Measurements from ENCODE around the gene SLC25A22.

Gene SLC25A22

DNA sequence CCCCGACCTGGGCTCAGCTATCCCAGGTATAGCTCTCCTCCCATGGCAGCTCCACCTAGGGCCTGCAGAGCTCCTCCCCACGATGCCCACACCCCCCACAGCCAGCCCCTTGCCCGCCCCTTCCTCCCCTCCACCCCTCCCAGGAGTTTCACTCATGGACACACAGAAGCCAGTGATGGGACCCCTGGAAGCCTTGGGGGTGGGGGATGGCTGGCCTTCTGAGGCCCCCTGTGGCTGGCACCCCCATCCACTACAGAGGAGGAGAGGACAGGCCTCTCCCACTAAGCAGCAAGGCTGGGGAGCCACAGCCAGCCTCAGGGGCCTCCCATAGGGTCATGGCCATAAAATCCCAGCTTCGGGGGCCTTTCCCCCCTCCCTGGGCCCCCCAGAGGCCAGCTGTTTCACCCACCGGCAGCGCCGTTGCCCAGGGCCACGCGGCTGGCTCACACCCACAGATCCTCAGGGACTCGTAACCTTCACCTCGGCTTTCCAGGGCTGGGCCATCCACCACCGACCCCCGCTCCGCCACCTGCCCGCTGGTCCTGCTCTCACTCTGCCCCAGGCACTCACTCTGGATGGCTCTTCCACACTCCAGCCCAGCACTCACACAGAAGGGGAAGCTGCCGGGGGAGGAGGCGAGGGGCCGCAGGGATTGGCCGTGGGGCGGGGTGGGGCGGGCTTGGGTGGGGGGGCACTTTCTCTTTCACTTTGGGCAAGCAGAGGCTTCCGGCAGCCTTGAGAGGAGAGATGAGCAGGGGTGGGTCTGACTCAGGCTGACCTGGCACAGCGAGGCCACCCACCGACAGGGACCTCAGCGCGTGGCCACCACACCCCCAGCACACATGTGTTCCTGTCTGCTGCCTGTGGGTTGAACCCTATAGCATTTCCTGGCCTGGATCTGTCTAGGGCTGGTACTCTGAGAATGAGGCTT is 2.2 kb downstream of the SLC25A22 start:
- peak overlapping the region; percentile 53 to 67 for H3K14ac ChIP-seq (ENCODE audit: low read length in 2 of 2)
- no peaks in the 10 kb centered on the region for H3K27me3 ChIP-seq (ENCODE audit: control insufficient read depth in 1 of 2, insufficient read depth in 1 of 2, low read length in 2 of 2)
- no peak overlapping the region for H2AK5ac ChIP-seq (ENCODE audit: low read length, severe bottlenecking)
- peak overlapping the region; percentile 33 for H4K8ac ChIP-seq (ENCODE audit: low read length)
- no peaks in the 10 kb centered on the region for H3K9me3 ChIP-seq (ENCODE audit: control insufficient read depth, low read length)
- peak; percentile 93 for DNase-seq
- H3K9ac ChIP-seq (ENCODE audit: low read length), result peak overlapping the region; percentile 90
- peak overlapping the region; percentile 90 for H3K4me2 ChIP-seq (ENCODE audit: low read length, poor library complexity, severe bottlenecking)
- H3K4me3 ChIP-seq (ENCODE audit: insufficient read depth in 1 of 2, low read depth in 1 of 2, low read length in 2 of 2), result peak overlapping the region; percentile 51 to 89
- 27% methylated on average over 12 of the region's 26 CpGs for WGBS
- peak overlapping the region; percentile 79 for H3K27ac ChIP-seq (ENCODE audit: low read length, poor library complexity, severe bottlenecking)
- peaks cover 34% of the 10 kb centered on the region for H3K4me1 ChIP-seq (ENCODE audit: control insufficient read depth, insufficient read depth, low read depth, low read length)
- peak overlapping the region; percentile 22 to 33 for H2BK12ac ChIP-seq (ENCODE audit: low read length in 2 of 2)
- peak overlapping the region; percentile 58 to 69 for H3K4ac ChIP-seq (ENCODE audit: low read depth in 1 of 2, low read length in 2 of 2)
- peaks cover 40 to 62% of the 10 kb centered on the region in 2 experiments for H3K36me3 ChIP-seq (ENCODE audit: control insufficient read depth in 1 of 2, insufficient read depth in 2 of 2, low read depth in 1 of 2, low read length in 2 of 2)
- H3K79me1 ChIP-seq (replicated peaks; ENCODE audit: low read length, poor library complexity, severe bottlenecking), result peaks cover 14% of the 10 kb centered on the region
- peak overlapping the region in 1 of 2 experiments; percentile 94 for H3K23ac ChIP-seq (ENCODE audit: low read length in 2 of 2)
- no peak overlapping the region for H2AFZ ChIP-seq (ENCODE audit: low read depth, low read length)
- H2BK15ac ChIP-seq (ENCODE audit: low read depth, poor library complexity, severe bottlenecking), result peak overlapping the region; percentile 89
- peak overlapping the region; percentile 58 for H4K91ac ChIP-seq (ENCODE audit: low read length)
- H2BK120ac ChIP-seq (ENCODE audit: low read depth, low read length), result peak overlapping the region; percentile 21
- H2BK5ac ChIP-seq (ENCODE audit: low read depth, low read length, poor library complexity, severe bottlenecking), result no peak overlapping the region
- H3K18ac ChIP-seq (ENCODE audit: low read depth in 1 of 2, low read length in 2 of 2), result peak overlapping the region; percentile 72 to 94

- Histone ChIP-seq H2BK15ac (ENCODE audit: low read depth, poor library complexity, severe bottlenecking) (no peak overlapping the region), H3K9me3 (ENCODE audit: control insufficient read depth, low read length) (no peaks in the 10 kb centered on the region), H3K14ac (ENCODE audit: low read length in 2 of 2) (no peak overlapping the region), H2AFZ (ENCODE audit: low read depth, low read length) (no peak overlapping the region), H2AK5ac (ENCODE audit: low read length, severe bottlenecking) (no peak overlapping the region), H3K23ac (ENCODE audit: low read length in 2 of 2) (no peak overlapping the region), H4K91ac (ENCODE audit: low read length) (peak overlapping the region; percentile 20), H3K4me2 (ENCODE audit: low read length, poor library complexity, severe bottlenecking) (peak overlapping the region; percentile 51), H4K8ac (ENCODE audit: low read length) (peak overlapping the region; percentile 4), H3K27me3 (ENCODE audit: control insufficient read depth in 1 of 2, insufficient read depth in 1 of 2, low read length in 2 of 2) (no peaks in the 10 kb centered on the region), H3K9ac (ENCODE audit: low read length) (peak overlapping the region; percentile 90), H2BK12ac (ENCODE audit: low read length in 2 of 2) (no peak overlapping the region), H2BK120ac (ENCODE audit: low read depth, low read length) (peak overlapping the region; percentile 21), H3K4me1 (ENCODE audit: control insufficient read depth, insufficient read depth, low read depth, low read length) (peaks cover 40% of the 10 kb centered on the region), H3K4me3 (ENCODE audit: insufficient read depth in 1 of 2, low read depth in 1 of 2, low read length in 2 of 2) (peak overlapping the region in 1 of 2 experiments; percentile 89), H3K79me1 (replicated peaks; ENCODE audit: low read length, poor library complexity, severe bottlenecking) (peaks cover 10% of the 10 kb centered on the region), H3K18ac (ENCODE audit: low read depth in 1 of 2, low read length in 2 of 2) (no peak overlapping the region), H3K36me3 (ENCODE audit: control insufficient read depth in 1 of 2, insufficient read depth in 2 of 2, low read depth in 1 of 2, low read length in 2 of 2) (peaks cover 31 to 56% of the 10 kb centered on the region in 2 experiments), H3K4ac (ENCODE audit: low read depth in 1 of 2, low read length in 2 of 2) (peak overlapping the region in 1 of 2 experiments; percentile 30), H3K27ac (ENCODE audit: low read length, poor library complexity, severe bottlenecking) (no peak overlapping the region), H2BK5ac (ENCODE audit: low read depth, low read length, poor library complexity, severe bottlenecking) (no peak overlapping the region)
- DNase-seq, result no peak
- WGBS, result 85% methylated on average over 34 of the region's 38 CpGs
Observed at GRCh38 chr11:794766-795633, 3.1 kb downstream of the SLC25A22 start.

DNA sequence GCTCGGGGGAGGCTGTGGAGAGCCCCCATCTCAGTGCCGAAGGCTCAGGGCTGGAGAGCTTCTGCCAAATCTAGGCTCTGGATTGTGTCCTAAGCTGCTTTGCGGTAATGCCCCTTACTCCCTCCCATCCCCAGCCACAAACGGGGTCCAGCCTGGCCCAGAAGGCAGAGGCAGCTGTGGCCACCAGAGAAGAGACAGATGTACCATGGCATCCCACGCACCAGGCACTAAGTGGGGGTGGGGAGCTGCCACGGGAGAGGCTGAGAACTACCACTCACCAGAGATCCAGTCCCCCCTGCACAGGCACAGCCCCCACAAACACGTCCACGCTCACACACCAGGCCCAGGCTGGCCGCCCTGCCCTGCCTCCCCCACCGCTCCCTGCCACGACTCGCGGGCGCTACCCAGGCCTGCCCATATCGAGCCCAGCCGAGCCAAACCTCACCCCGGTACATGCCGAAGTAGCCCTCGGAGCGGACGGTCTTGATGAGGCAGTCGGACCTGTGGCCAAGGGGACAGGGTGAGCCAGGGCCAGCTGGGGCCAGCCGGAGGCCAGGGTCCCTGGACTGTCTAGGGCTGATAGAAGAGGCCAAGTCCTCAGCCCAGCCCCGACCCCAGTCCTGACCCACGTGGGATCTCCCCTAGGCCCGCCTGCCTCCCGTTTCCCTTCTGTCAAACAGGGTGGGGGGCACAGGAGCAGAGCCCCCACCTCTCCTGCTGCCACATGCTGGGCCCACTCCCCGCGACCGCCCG is 3.9 kb downstream of the SLC25A22 start:
- WGBS, result 94% methylated on average over 31 of the region's 31 CpGs
- DNase-seq, result no peak
- H3K27me3 ChIP-seq (ENCODE audit: control insufficient read depth in 1 of 2, insufficient read depth in 1 of 2, low read length in 2 of 2), result peaks cover 3 to 5% of the 10 kb centered on the region in 2 experiments
- H3K4me3 ChIP-seq (ENCODE audit: insufficient read depth in 1 of 2, low read depth in 1 of 2, low read length in 2 of 2), result no peak overlapping the region
- H2BK15ac ChIP-seq (ENCODE audit: low read depth, poor library complexity, severe bottlenecking), result no peak overlapping the region
- H3K4me1 ChIP-seq (ENCODE audit: control insufficient read depth, insufficient read depth, low read depth, low read length), result peaks cover 43% of the 10 kb centered on the region
- no peak overlapping the region for H2AFZ ChIP-seq (ENCODE audit: low read depth, low read length)
- no peak overlapping the region for H3K27ac ChIP-seq (ENCODE audit: low read length, poor library complexity, severe bottlenecking)
- no peak overlapping the region for H3K9ac ChIP-seq (ENCODE audit: low read length)
- no peak overlapping the region for H4K8ac ChIP-seq (ENCODE audit: low read length)
- H3K9me3 ChIP-seq (ENCODE audit: control insufficient read depth, low read length), result no peaks in the 10 kb centered on the region
- H3K18ac ChIP-seq (ENCODE audit: low read depth in 1 of 2, low read length in 2 of 2), result no peak overlapping the region
- H2BK5ac ChIP-seq (ENCODE audit: low read depth, low read length, poor library complexity, severe bottlenecking), result no peak overlapping the region
- H3K79me1 ChIP-seq (replicated peaks; ENCODE audit: low read length, poor library complexity, severe bottlenecking), result peaks cover 6% of the 10 kb centered on the region
- H3K36me3 ChIP-seq (ENCODE audit: control insufficient read depth in 1 of 2, insufficient read depth in 2 of 2, low read depth in 1 of 2, low read length in 2 of 2), result peaks cover 23 to 47% of the 10 kb centered on the region in 2 experiments
- peak overlapping the region in 1 of 2 experiments; percentile 30 for H3K4ac ChIP-seq (ENCODE audit: low read depth in 1 of 2, low read length in 2 of 2)
- no peak overlapping the region for H3K4me2 ChIP-seq (ENCODE audit: low read length, poor library complexity, severe bottlenecking)
- H3K23ac ChIP-seq (ENCODE audit: low read length in 2 of 2), result no peak overlapping the region
- peak overlapping the region in 1 of 2 experiments; percentile 7 for H2BK12ac ChIP-seq (ENCODE audit: low read length in 2 of 2)
- H3K14ac ChIP-seq (ENCODE audit: low read length in 2 of 2), result no peak overlapping the region
- H2BK120ac ChIP-seq (ENCODE audit: low read depth, low read length), result no peak overlapping the region
- peak overlapping the region; percentile 20 for H4K91ac ChIP-seq (ENCODE audit: low read length)
- H2AK5ac ChIP-seq (ENCODE audit: low read length, severe bottlenecking), result no peak overlapping the region
